BLaER1 (cell line): Measurements from ENCODE around the gene TRIM40.

Source experiments
- H3K27ac ChIP-seq: shearing (Covaris generic); formaldehyde crosslinking; 2 replicates; pipeline ENCODE4 v1.8.1; 2022
- H3K27me3 ChIP-seq: shearing (Covaris generic); formaldehyde crosslinking; 2 replicates; pipeline ENCODE4 v1.8.1; 2022
- H3K36me3 ChIP-seq: shearing (Covaris generic); formaldehyde crosslinking; 2 replicates; pipeline ENCODE4 v1.8.1; 2022
- H3K4me1 ChIP-seq: shearing (Covaris generic); formaldehyde crosslinking; 2 replicates; pipeline ENCODE4 v1.8.1; 2022
- H3K4me2 ChIP-seq: shearing (Covaris generic); formaldehyde crosslinking; 2 replicates; pipeline ENCODE4 v1.8.1; 2022
- H3K4me3 ChIP-seq: shearing (Covaris generic); formaldehyde crosslinking; 2 replicates; pipeline ENCODE4 v1.8.1; 2022
- H3K9ac ChIP-seq: shearing (Covaris generic); formaldehyde crosslinking; 2 replicates; pipeline ENCODE4 v1.8.1; 2022
- H3K9me3 ChIP-seq: shearing (Covaris generic); formaldehyde crosslinking; 2 replicates; pipeline ENCODE4 v1.8.1; 2022
- H4K20me1 ChIP-seq: shearing (Covaris generic); formaldehyde crosslinking; 2 replicates; pipeline ENCODE4 v1.8.1; 2022
- Cebpa-rat ChIP-seq: shearing (Covaris generic); IDR thresholded peaks from 2 replicates; pipeline ENCODE4 v1.8.1; 2022

The TRIM40 gene

DNA sequence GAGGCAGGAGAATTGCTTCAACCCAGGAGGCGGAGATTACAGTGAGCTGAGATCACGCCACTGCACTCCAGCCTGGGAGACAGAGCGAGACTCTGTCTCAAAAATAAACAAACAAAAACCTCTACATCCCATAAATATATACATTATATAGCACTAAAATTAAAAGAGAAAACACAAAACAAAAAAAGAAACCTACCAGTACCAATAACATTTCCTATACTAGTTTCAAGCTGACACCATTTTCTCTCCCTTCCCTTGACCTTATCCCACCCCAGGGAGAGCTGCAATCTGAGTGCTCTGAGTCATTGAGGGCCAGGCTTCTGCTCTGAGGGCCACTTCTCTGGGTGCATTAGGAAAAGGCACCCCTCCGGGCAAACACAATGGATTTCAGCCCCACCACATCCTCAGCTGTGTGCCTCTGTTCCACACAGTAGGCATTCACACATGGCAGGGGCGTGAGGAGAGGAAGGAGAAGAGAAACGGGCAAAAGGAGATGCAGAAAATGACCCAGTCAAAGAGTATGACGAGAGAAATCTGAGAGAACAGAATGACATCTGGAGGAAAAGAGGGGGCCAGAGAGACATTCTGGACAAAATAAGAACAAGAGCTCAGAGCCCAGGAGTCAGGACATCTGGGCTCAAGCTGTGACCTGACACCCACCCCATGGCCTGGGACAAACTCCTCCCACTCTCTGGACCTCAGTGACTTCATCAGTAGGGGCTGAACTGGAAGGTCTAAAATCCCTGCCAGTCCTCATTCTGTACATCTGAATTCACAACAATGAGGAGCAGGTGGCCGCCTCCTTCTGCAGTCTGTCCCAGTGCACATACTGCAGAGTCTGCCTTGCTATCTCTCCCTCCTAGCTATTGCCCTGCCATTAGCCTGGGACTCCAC lies 59.1 kb downstream of the TRIM40 start:
- Histone ChIP-seq H3K27ac (no peak overlapping the region), H4K20me1 (peaks cover 48% of the 10 kb centered on the region), H3K9me3 (no peaks in the 10 kb centered on the region), H3K4me3 (no peak overlapping the region), H3K9ac (no peak overlapping the region), H3K36me3 (peaks cover 84% of the 10 kb centered on the region), H3K4me1 (peaks cover under 1% of the 10 kb centered on the region; the same call in 1 of the 2 replicates), H3K27me3 (no peaks in the 10 kb centered on the region), H3K4me2 (no peak overlapping the region)
- no peak for TF ChIP-seq Cebpa-rat

DNA sequence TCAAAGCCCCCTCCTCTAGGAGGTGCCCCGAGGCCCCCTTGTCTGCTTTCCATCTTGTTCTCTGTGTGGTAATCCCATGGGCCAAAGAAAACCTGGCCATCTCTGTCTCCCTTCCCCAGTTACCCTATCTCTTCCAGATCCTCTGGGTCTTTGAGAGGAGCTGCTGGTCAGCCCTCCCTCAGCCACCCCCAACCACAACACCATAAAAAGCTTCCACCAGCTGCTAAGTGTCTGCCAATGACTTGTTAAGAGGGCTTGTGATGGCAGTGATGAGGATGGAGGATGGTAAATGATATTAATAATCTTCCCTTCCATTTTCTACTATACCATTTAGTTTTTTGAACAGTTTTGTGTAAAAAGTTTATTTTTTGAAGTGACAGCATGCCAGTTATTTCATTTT lies 60.0 kb downstream of the TRIM40 start:
- peaks cover 57% of the 10 kb centered on the region for H4K20me1 ChIP-seq
- no peak overlapping the region for H3K4me2 ChIP-seq
- H3K4me3 ChIP-seq: no peak overlapping the region
- TF ChIP-seq Cebpa-rat: no peak
- no peaks in the 10 kb centered on the region for H3K27me3 ChIP-seq
- peaks cover 9% of the 10 kb centered on the region for H3K4me1 ChIP-seq
- no peaks in the 10 kb centered on the region for H3K9me3 ChIP-seq
- H3K9ac ChIP-seq: no peak overlapping the region
- H3K27ac ChIP-seq: no peak overlapping the region
- H3K36me3 ChIP-seq: peaks cover 84% of the 10 kb centered on the region

DNA sequence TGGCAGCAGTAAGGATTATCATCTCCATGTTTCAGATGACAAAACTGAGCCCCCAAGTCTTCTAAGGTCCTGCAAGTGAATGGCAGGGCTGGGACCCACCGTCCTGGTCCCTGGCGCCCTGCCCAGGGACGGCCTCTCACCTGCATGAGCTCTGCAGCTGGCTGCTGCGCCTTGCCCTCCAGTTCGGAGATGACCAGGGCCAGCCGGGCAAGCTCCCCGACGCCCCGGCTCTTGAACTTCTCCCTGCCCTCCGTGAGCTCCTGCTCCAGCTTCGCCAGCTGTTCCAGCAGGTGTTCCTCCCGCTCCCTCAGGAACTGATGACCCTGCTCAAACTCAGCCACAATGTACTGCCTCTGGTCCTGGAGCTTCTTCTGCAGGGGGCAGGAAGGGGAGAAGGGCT lies 60.4 kb downstream of the TRIM40 start:
- Histone ChIP-seq H4K20me1 (peaks cover 62% of the 10 kb centered on the region), H3K9ac (no peak overlapping the region), H3K4me3 (no peak overlapping the region), H3K9me3 (no peaks in the 10 kb centered on the region), H3K27ac (no peak overlapping the region), H3K4me1 (peaks cover 14% of the 10 kb centered on the region), H3K36me3 (peaks cover 80% of the 10 kb centered on the region), H3K27me3 (no peaks in the 10 kb centered on the region), H3K4me2 (no peak overlapping the region)
- no peak for TF ChIP-seq Cebpa-rat
